Activated CD4-positive, alpha-beta T cell treated with anti-CD3 and anti-CD28 coated beads for 48 hours (primary cell): ENCODE measurements around the gene CNTFR.
"Not testable (repeated sequence)": the region's sequence is repeated elsewhere in the genome, so short reads cannot be mapped to it uniquely, and the experiment has no call there.

Experiments used
- DNase-seq: peaks from one replicate; pipeline ENCODE4 v3.0.0-alpha.2; 2020

CNTFR gene

DNA sequence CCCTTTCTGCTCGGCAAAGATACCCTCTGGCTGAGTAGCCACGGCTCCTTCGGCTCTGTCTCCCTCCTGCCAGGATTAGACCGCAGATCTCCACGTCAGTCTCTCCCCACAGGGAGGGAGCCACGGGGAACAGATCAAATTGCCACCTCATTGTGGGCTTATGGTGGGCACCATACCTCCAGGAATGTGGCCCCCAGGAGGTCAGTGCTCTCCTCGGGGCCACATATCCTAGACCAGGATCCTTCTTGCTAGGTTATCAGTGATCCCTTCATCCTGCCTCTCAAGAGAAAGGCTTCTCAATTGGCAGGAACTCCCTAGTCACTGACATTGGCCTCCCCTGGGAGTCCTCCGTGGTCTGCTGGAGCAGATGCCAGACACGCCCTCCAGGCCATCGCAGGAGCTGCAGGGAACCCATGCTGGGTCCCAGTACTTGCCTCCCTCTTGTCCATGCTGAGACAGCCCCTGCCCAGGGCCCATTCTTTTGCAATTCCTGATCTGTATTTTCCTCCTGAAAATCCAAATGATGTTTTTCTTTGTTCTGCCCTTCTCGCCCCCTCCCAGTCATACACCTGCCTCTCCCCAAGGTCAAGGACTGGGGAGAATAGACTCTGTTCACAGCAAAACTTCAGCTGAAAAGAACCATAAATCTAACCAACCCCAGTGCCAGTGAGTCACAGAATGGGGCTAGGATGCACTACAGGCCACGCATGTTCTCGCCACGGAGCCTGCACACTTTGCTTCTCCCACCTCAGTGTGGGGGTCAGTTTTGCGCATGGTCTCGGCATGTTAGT is 35.1 kb downstream of the CNTFR start:
- DNase-seq = no peak

DNA sequence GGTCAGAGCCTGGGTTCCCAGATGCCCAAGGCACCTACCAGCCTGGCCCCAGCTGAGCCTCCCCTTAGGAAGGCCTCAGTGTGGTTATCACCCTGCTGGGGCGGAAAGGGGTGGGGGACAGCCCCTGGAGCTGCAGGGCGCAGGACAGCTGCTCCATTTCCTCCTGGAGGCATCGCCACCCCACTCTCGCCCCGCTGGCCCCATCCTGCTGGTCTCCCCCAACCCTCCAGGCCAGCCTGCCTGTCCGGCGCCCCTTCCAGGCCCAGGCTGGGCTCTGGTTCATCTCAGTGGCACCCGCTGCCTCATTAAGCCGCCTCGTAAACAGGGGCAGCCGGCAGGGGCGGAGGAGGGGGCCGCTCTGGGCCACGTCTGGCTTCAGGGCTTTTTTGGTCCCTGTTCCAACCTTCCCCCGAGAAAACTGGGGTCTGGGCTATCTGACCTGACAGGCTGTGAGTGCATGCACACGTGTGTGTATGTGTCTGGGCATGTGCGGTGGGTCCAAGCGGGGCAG is 36.0 kb downstream of the CNTFR start:
- DNase-seq = no peak

DNA sequence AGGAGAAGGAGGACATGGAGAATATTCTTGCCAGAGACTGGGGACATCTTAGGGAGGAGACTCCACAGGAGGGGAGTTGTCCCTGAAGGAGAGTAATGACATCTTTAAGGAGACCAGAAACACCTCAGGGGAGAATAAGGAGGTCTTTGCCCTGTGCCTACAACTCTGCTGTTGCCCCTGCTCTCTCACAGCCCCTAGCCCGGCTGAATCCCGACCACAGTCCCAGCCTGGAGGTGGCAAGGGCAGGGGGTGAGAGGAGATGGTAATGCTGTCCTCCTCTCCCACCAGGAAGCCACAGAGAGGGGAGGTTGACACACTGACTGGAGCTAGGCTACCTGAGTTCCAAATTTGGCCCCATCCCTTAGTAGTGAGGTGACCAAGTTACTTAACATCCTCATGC is 36.5 kb downstream of the CNTFR start:
- no peak for DNase-seq

DNA sequence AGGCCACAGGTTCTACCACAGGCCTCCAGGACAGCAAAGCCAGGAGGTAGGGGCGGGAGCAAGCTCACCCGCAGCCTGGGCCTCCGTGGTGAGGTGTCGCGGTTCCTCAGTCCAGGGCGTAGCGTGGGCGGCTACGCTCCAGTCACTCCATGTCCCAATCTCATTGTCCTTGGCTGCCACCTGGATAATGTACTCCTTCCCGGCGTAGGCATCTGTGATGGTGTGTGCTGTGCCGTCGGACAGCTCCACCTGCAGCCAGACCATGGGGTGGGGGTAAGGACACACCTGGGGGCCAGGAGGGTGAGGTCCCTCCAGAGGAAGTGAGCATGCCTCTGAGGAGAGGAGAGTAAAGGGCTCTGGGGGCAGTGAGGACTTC is 36.9 kb downstream of the CNTFR start:
- DNase-seq = no peak

DNA sequence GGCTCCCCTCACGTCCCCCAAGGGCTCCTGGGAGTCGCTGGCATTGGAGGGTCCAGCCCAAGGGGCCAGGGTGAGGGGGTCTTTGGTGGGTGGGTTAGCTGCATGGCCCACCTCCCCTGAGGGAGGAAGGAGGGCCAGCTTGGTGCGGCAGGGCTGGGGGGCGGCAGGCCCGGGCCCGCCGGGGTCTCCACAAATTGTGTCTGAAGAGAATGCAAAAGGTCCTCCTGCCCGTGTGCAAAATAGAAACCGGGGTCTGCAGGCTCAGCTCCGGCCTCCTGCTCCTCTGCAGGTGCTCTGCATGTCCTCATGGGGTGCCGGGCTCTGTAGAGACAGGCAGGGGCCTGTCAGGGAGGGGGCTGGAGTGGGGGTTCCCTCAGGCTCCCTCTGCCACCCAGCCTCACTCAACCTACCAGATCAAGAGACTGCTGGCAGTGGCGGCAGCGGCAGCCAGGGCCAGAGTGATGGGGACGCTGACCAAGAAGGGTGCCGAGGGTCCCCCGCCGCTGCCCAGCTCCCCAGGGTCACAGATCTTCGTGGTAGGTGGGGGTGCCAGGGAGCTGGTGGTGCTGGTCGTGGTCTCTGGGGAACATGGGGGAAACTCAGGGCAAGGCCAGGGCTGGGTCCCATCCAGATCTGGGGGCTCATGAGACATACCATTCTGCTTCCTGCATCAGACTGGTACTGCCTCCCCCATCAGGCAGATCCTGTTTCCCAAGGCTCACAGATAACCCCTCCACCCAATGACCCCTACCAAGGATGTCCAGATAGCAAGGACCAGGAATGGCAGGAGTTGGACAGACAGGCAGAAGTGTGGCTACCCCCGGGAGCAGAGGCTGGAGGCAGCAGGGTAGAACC is 37.5 kb downstream of the CNTFR start:
- no peak for DNase-seq

DNA sequence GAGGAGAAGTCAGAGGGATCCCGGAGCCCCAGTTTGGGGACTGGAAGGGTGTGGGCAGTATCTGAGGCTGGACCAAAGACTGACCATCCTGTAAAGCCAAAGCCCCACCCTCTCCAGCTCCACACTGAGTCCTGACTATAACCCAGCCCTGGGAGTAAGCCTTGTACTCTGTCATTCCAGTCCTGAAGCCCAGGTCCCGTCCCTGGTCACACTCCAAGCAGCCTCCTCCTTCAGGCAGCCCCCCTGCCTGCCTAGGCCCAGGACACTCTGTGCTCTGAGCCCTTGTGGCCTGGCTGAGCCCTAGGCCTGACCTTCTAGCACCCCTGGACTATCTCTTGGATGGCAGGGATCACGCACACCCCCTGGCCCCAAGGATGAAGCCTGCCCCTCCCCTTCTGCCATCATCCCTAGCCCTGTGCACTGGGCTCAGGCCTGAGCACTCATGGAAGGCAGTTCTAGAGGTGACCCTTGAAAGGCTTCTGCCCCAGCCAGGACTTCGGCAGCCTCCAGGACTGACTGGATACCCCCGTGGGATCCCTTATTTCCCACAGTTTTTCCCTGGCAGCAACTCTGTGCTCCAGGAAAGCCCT is 38.7 kb downstream of the CNTFR start:
- no peak for DNase-seq

DNA sequence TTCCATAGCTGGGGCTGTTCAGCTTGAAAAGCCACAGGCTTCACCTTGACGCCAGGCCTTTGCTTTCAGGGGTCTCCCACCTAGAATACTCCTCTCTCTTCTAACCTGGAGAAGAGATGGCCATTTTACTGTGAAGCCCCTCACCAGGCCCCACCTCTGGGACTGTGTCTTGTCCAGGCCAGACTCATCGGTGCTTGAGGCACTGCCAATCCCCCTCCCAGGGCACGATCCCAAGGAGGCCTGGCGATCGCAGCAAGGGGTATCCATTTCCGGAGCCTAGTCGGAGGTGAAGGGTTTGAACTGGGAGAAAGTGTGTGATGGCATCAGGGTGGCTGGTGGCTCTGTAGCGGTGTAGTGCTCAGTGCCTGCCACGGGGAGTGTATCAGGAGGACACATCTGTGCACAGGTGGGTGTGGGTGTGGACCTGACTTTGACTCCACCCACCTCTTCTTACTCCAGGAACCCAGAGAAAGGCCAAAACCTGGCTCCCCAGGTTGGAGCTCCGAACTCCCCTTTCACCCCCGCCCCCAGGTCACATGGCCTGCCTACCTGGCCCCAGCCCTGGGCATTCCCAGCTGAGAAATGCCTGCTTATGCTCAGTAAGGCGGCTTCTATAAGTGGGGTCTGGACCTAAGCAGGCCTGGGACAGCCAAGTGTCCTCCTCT is 39.4 kb downstream of the CNTFR start:
- DNase-seq = no peak

DNA sequence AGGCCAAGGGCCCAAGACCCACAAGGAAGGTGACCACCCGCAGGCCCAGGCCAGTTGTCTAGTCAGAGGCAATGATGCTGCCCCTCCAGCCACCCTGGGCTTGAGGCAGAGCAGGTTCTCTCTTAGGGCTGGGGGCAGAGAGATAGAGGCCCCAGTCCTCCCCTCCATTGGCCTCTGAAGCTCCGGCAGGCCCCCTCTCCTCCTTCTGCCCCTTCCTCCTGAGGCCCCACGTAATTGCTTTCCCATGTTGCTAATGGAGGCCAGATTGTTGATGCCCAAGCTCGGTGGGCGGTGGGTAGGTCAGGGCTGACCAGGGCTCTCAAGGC is 40.2 kb downstream of the CNTFR start:
- no peak for DNase-seq

DNA sequence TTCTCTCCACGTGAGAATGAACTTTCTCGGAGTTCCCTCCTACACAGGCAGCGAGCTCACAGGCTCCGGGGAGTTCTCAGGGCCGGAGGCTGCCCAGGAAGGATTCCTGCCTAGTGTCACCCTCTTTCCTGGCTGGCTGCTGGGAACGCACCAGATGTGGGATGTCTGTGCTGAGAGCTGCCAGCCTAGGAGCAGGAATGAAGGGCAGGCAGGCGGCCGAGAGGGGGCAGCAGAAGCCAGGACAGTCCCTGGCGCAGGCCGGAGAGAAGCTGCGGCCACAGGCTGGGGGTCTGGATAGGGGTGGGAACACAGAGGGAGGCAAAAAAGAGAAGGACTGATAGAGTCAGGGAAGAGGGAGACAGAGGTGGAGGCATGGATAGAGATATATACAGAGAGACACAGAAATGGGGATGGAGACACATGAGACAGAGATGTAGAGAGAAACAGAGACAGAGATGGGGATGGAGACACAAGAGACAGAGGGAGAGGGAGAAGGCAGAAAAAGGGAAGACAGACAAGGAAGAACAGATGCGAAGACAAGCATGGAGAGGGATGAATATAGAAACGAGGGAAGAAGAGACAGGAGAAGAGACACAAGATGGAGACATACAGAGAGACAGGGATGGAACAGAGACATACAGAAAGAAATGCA is 41.4 kb downstream of the CNTFR start:
- peak; percentile 46 for DNase-seq

DNA sequence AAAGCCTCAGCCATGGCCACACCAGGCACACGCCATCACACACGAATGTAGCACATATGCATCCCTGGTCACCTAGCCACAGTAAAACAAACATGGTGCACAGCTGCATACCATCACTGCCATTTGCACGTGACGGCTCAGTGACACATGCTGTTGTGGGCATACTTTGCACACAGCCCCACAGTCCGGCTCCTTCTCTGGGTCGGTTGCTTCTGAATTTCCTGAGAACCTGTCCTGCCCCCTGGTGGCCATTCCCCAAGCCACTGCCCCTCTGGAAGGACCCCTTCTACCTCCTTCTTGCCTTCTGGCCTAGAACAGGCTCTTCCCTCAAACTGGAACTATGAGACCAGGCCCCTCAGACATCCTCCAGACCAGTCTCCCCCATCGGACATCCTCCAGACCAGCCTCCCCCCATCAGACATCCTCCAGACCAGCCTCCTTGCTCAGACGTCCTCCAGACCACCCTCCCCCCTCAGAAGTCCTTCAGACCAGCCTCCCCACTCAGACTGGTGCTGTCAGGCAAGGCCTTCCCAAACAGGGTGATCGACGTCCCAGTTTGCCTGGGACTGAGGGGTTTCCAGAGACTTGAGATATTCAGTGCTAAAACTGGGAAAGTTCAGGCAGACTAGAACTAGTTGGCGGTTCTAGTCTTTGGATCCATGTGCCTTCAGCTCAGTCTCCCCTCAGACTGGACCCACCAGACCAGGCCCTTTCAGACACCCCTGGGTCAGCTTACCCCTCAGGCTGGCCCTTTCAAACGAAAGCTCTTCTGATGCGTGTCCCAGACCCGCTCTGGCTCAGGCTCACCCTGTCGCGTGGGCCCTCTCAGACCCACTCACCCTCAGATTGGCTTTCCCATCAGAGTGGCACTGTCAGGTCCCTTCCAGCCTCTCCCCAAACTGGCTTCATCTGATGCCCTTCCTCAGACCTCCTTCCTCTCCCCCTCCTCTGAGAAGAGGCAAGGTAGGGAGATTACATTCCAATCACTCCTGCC is 42.4 kb downstream of the CNTFR start:
- peak; percentile 86 for DNase-seq

DNA sequence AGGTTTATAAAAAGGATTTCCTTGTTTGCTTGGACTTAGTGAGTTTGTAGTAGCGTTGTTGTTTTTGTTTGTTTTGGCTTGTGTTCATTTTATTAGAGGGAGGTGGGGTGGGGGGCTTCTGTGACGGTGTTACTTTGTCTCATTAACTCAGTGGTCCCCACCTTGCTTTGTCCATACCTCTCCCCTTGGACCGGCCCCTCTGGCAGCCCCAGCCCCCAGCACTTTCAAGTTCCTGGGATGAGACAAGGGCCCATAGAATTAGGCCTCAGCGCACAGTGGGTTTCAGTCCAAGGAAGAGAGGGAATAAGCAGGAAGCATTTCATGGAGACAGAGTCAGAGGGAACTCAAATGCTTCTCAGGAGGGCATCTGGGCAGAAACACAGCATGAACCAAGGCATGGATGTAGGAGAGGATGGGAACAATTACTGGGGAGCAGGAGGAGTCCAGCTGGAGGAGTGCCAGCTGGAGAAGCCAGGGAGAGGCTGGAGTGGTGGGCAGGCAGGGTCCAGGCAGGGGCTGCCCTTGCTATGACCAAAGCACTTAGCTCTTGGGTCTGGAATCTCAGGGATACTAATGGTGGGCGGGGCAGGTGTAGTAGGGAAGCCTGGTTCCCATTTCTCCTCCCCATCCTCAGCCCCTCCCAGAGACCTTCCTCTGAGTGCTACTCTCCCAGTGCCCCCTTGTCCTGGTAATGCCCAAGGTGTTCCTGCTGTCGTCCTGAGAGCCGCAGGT is 43.3 kb downstream of the CNTFR start:
- no peak for DNase-seq

DNA sequence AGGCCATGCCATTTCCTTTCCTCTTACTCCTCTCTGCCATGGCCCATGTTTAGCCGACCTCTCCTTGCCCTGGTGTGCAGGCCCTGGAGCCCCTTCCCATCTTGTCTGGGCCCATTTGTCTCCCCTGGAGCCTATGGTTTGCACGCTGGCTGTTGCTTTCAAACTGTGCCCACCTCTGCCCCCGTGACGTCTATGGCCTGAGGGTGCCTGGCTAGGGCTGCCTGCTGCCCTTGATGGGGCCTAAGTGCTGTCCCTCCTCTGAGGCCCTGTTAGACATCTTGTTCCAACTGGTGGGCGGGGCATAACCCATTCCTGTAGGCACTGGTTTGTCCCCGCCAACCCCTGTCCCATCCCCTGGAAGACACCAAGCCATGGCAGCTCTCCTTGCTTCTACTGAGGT is 44.0 kb downstream of the CNTFR start:
- no peak for DNase-seq

DNA sequence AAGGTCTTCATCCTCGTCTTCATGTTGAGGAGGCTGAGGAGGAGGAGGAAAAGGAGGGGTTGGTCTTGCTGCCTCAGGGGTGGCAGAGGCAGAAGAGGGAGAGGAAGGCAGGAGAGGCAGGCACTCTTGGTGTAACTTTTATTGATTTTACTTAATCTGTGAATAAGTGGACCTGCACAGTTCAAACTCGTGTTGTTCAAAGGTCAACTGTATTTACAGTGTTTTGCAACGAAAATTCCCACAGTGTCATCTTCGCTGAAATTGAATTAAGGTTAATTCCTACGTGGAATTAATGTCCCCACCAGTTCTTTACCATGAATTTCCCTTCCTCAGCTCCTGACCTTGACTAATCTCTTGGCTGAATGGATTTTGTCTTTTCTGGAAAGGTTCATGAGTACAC is 45.5 kb downstream of the CNTFR start:
- DNase-seq = no peak

DNA sequence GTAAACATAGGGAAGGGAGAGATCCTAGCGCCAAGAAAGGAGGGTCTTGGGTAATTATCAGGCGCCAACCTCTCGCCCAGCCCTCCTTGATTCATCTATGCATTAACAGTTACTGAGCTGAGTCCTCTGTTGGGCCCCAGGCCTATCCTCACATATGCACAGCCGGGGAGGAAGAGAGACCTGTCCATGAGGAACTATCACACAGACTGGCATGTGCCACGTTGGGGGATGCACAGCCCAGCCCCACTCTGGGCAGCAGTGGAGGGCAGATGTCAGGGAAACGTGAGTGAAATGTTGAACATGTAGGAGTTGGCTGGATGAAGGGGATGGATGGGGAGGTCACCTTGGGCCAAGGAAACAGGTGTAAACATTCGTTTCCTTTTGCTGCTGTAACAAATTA is 48.0 kb downstream of the CNTFR start:
- DNase-seq = no peak

DNA sequence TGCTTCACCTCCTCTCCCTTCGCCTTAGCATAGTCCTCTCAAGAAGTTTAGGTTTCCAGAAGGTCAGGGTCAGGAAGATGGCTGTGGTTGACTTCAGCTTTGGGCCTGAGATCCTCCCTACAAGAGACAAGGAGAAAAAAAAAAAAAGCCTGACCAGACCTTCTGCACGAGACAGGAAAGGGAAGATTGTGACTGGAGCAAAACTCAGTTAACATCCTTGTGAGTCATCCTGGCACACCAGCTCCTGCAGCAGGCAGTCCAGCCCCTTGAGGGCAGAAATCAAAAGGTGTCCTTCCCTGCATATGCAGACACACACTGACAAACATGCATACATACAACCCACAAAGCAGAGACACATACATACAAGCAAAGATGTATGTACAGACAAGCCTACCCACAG is 48.7 kb downstream of the CNTFR start:
- no peak for DNase-seq

DNA sequence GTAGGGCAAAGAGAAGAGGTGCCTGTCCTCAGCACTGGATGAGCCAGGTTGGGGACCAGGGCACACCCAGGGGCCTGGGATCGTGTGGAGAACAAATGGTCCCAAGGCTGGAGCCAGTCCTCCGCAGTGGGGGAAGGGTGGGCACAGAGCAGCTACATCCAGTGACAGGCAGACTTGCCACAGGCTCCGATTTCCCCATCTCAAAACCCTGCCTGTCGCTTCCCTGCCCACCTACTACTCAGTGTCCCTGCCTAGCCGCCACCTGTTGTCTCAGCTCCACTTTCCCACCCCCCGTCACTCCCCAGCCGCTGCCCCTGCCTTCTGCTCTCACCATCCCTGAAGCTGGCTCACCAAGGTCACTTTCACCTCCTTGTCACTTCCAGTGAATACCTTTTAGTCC is 52.8 kb downstream of the CNTFR start:
- DNase-seq = no peak

DNA sequence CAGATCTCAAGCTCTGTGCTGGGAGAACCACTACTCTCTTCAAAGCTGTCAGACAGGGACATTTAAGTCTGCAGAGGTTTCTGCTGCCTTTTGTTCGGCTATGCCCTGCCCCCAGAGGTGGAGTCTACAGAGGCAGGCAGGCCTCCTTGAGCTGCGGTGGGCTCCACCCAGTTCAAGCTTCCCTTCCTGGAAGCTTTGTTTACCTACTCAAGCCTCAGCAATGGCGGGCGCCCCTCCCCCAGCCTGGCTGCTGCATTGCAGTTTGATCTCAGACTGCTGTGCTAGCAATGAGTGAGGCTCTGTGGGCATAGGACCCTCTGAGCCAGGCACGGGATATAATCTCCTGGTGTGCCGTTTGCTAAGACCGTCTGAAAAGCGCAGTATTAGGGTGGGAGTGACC is 57.5 kb downstream of the CNTFR start:
- DNase-seq = not testable (repeated sequence)

DNA sequence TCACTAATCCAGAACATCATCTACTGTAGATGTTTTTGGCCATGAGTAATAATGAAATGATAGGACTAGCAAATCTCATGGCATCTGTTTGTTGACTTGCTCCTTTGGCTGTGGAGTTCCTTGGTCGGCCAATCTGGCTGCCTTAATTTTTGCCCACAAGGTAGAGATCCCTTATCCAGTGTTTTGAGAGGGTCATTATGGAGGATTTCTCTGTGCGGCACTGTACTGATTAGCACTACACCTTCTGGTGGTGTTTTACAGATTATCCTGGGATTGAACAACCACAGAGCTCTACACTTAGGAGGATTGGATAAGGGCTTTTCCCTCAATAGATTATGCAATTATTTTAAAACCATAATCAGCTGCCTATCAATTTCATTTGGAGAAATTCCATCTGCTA is 63.5 kb downstream of the CNTFR start:
- no peak for DNase-seq

DNA sequence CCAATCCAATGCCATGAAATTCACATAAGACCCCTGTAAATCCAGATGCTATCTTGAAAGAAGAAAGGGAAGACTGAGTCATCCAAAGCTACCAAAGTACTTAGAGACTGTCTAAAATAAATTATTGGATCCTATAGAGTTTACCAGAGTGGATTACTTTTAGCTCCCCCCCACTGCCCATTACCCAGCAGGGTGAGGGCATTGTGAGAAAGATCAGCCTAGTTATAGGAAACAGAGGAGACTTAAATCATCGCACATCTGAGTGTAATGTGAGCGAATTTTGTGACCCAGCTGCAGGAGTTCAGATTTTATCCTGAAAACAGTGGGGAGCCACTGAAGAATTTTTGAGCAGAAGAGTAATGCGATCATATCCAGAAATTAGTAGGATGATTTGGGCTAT is 65.2 kb downstream of the CNTFR start:
- no peak for DNase-seq

DNA sequence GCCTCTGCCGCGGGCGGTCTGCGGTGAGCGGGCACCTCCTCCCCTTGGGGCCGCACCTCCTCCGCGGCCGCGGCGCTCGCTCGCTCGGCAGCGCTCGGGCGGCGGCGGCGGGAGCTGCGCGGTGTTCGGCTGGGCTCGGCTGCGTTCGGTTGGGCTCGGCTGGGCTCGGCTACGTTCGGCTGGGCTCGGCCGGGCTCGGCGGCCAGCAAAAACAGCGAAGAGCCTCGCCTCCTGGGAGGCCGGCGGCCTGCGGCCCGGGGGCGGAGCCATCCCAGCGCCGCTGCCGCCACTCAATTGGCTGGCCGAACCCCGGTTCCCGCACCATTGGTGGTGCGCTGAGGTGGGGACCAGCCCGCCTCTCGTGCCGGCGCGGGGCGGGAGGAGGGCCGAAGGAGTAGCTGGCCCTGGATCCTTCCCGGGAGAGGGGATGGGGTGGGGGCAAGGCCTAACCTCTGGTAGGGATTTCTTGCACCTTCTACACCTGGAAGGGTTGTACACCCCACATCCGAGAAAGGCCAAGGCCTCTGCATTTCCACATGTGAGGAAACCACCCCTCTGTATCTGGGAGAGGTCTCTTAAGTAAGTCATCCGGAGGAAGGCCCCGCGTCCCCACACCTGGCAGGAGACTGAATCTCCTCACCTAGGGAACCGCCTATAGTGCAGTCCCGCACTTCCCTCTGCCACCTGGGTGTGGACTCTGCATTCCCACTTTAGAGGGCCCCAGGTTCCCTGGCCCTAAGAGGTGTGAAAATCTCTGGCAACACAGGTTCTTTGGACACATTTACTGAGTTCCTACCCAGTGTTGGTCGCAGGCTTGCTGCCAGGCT is 66.3 kb downstream of the CNTFR start, which contains the start of gene ENHO:
ENHO (minus strand) TSS at position 20 of the 827 bp plus-strand sequence. CDS start 1,295 bp downstream, outside the sequence.
- DNase-seq = peak; percentile 91
